ENCODE data around the gene AGXT. TPM values are rescaled to one million over a fixed set of nuclear protein-coding genes. Genes with fewer than 3 reads are reported as not detected.

Gene AGXT
- total RNA-seq, 1 donor, result not detected

DNA sequence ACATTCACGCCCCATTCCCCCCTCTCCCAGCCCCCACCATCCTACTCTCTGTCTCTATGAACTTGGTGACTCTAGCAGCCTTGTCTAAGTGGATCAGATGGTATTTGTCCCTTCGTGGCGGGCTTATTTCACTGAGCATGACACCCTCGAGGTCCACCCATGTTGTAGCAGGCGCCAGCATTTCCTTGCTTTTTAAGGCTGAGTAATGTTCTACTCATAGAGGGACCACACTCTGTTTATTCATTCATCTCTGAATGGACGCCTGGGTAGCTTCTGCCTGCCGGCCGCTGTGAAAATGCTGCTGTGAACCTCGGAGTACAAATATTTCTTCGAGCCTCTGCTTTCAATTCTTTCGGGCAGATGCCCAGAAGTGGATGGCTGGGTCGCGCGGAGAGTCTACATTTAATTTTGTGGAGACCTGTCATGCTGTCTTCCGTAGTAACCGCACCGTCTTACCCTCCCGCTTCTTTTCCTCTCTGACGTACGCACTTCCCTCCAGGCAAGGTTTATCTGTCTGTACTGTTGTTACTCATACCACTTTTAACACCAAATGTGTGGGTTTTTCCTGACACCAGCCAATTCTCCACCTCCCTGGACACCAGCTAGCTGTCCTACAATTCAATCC lies 43.1 kb downstream of the AGXT start:
- Histone ChIP-seq H3K4me3 (ENCODE audit: insufficient read depth, low read length) (peak overlapping the region; percentile 31), H3K4me2 (ENCODE audit: insufficient read depth, low read length) (peak overlapping the region; percentile 37), H3K79me2 (ENCODE audit: insufficient read depth, low read length) (no peaks in the 10 kb centered on the region), H3K27ac (ENCODE audit: low read depth, low read length) (peak overlapping the region; percentile 41), H3K4me1 (ENCODE audit: insufficient read depth, low read length) (peaks cover 25% of the 10 kb centered on the region), H4K20me1 (ENCODE audit: insufficient read depth, low read length) (no peaks in the 10 kb centered on the region), H3K27me3 (ENCODE audit: insufficient read depth, low read length) (peaks cover 14% of the 10 kb centered on the region), H2AFZ (ENCODE audit: low read length) (peak overlapping the region; percentile 7), H3K36me3 (ENCODE audit: insufficient read depth, low read length) (no peaks in the 10 kb centered on the region), H3K9me3 (ENCODE audit: low read depth, low read length) (no peaks in the 10 kb centered on the region)
- DNase-seq (ENCODE audit: insufficient read length, low spot score, missing footprints), result peak; percentile 94
- TF ChIP-seq, protein P1, sequence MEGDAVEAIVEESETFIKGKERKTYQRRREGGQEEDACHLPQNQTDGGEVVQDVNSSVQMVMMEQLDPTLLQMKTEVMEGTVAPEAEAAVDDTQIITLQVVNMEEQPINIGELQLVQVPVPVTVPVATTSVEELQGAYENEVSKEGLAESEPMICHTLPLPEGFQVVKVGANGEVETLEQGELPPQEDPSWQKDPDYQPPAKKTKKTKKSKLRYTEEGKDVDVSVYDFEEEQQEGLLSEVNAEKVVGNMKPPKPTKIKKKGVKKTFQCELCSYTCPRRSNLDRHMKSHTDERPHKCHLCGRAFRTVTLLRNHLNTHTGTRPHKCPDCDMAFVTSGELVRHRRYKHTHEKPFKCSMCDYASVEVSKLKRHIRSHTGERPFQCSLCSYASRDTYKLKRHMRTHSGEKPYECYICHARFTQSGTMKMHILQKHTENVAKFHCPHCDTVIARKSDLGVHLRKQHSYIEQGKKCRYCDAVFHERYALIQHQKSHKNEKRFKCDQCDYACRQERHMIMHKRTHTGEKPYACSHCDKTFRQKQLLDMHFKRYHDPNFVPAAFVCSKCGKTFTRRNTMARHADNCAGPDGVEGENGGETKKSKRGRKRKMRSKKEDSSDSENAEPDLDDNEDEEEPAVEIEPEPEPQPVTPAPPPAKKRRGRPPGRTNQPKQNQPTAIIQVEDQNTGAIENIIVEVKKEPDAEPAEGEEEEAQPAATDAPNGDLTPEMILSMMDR (IDR thresholded peaks at IDR 0.05; ENCODE audit: extremely low read depth, low read depth, low read length), result no peak

- Histone ChIP-seq H4K20me1 (ENCODE audit: insufficient read depth, low read length) (no peaks in the 10 kb centered on the region), H3K27ac (ENCODE audit: low read depth, low read length) (no peak overlapping the region), H3K27me3 (ENCODE audit: insufficient read depth, low read length) (peaks cover 7% of the 10 kb centered on the region), H3K36me3 (ENCODE audit: insufficient read depth, low read length) (no peaks in the 10 kb centered on the region), H3K9me3 (ENCODE audit: low read depth, low read length) (no peaks in the 10 kb centered on the region), H3K79me2 (ENCODE audit: insufficient read depth, low read length) (no peaks in the 10 kb centered on the region), H3K4me1 (ENCODE audit: insufficient read depth, low read length) (peaks cover 33% of the 10 kb centered on the region), H2AFZ (ENCODE audit: low read length) (peak overlapping the region; percentile 29), H3K4me2 (ENCODE audit: insufficient read depth, low read length) (no peak overlapping the region), H3K4me3 (ENCODE audit: insufficient read depth, low read length) (no peak overlapping the region)
- no peak for DNase-seq (ENCODE audit: insufficient read length, low spot score, missing footprints)
- TF ChIP-seq, protein P1 (IDR thresholded peaks at IDR 0.05; ENCODE audit: extremely low read depth, low read depth, low read length), result no peak
Observed at GRCh38 chr2:240912878-240913809, 44.5 kb downstream of the AGXT start.

DNA sequence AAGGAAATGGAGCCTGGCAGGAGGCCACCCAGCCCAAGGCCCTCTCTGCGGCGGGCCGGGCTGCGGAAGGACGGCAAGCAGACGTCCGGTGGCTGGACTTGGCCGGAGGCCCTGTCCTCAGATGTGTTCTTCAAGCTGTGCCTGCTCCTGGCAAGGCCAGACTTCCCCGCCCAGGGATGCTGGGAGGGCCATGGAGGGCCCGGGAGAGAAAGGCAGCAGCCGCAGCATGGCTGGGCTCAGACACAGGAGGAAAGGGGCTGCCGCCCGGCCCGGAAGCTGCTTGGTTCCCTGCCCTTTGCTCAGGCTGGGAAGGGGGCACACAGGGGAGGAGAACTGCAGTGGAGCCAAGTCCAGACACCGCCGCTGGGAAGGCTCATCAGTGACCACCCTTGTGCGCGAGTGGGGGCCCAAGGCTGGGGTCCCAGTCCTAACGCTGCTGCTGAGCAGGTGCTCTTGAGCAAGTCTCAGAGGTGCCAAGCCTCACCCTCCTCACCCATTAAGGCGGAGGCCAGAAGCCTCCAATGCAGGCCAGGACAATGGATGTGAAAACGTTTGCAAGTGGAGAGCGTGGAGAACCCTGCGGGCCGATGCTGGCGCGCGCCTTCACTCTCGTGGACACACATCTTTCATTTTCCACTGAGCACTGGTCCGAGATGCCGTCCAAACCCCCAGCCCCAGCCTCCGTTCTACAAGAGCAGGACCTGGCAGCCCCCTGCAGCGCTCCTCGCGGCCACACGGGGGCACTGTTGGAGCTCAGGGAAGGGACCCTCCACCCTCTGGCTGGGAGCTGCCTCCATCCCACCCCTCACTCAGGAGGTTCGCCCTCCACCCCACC lies 45.4 kb downstream of the AGXT start:
- peaks cover 33% of the 10 kb centered on the region for H3K4me1 ChIP-seq (ENCODE audit: insufficient read depth, low read length)
- no peak overlapping the region for H3K27ac ChIP-seq (ENCODE audit: low read depth, low read length)
- peak; percentile 97 for DNase-seq (ENCODE audit: insufficient read length, low spot score, missing footprints)

More for the DNA sequence above, 45.4 kb downstream of the AGXT start:
- Histone ChIP-seq H4K20me1 (ENCODE audit: insufficient read depth, low read length) (no peaks in the 10 kb centered on the region), H3K4me2 (ENCODE audit: insufficient read depth, low read length) (peak overlapping the region; percentile 0), H3K4me3 (ENCODE audit: insufficient read depth, low read length) (no peak overlapping the region), H2AFZ (ENCODE audit: low read length) (peak overlapping the region; percentile 11), H3K36me3 (ENCODE audit: insufficient read depth, low read length) (no peaks in the 10 kb centered on the region), H3K27me3 (ENCODE audit: insufficient read depth, low read length) (peaks cover 7% of the 10 kb centered on the region), H3K79me2 (ENCODE audit: insufficient read depth, low read length) (no peaks in the 10 kb centered on the region), H3K9me3 (ENCODE audit: low read depth, low read length) (no peaks in the 10 kb centered on the region)
- TF ChIP-seq, protein P1 (IDR thresholded peaks at IDR 0.05; ENCODE audit: extremely low read depth, low read depth, low read length), result peak; percentile 80

Data from osteoblast (primary cell).